PC-9 (cell line): ENCODE results near the gene PPP1CA.
A peak's percentile ranks its signal among the peaks of the same experiment; 100 is the strongest.

ENCODE experiments used
- EZH2 ChIP-seq: fragments of 200-600 bp; sonication (generic); IDR thresholded peaks from 2 replicates; pipeline ENCODE4 v1.8.0; 2017; ENCODE audit warnings: antibody characterized with exemption, low read depth
- TF ChIP-seq, protein P1 (sequence below): fragments of 200-600 bp; sonication (generic); conservative IDR thresholded peaks from 2 replicates; pipeline ENCODE4 v1.6.1; 2017; ENCODE audit warnings: mixed run types, antibody characterized with exemption, mild to moderate bottlenecking, moderate library complexity

DNA sequence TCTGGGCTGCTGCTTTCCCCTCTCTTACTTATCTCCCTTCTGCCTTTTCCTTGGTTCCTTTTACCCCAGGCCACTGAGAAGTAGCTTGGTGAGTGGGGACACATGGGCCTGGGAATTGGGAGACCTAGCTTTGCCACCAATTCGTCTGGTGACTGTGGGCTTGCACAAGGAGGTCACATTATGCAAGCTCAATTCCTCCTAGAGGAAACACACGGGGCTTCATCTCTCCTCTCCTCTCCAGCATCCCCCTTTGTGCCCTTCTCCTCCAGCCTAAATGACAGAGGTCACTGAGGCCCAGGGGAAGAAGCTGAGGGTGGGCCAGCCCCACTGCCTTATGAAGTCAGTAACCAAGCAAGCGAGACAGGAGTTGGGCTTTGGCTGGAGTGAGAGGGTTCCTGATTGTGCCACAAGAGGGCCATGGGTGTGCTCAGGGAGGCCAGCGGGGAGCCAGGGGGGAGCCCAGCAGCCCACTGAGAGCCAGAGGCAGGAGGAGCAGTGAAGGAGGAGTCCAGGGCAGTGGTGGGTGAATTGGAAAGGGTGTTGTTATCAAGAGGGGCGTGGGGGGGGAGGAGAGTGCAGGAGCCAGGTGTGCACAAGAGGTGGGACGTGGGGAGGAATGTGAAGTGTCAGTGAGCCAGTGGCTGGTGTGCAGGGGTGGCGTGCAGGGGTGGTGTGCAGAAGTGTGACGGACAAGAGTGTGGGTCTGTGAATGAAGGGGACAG, 30.3 kb downstream of the PPP1CA start:
- TF ChIP-seq, protein P1, sequence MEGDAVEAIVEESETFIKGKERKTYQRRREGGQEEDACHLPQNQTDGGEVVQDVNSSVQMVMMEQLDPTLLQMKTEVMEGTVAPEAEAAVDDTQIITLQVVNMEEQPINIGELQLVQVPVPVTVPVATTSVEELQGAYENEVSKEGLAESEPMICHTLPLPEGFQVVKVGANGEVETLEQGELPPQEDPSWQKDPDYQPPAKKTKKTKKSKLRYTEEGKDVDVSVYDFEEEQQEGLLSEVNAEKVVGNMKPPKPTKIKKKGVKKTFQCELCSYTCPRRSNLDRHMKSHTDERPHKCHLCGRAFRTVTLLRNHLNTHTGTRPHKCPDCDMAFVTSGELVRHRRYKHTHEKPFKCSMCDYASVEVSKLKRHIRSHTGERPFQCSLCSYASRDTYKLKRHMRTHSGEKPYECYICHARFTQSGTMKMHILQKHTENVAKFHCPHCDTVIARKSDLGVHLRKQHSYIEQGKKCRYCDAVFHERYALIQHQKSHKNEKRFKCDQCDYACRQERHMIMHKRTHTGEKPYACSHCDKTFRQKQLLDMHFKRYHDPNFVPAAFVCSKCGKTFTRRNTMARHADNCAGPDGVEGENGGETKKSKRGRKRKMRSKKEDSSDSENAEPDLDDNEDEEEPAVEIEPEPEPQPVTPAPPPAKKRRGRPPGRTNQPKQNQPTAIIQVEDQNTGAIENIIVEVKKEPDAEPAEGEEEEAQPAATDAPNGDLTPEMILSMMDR: peak; percentile 65
- TF ChIP-seq EZH2: no peak
